GM23338 (cell line): ENCODE measurements around the gene WFDC11. TPM values are rescaled to one million over a fixed set of nuclear protein-coding genes. Genes with fewer than 3 reads are reported as not detected.
"Not testable (repeated sequence)": the region's sequence is repeated elsewhere in the genome, so short reads cannot be mapped to it uniquely, and the experiment has no call there.

Experiments used
- ATAC-seq: fragments of 200-7000 bp; cut with Tn5 transposase; 3 replicates; pipeline ENCODE4 v1.9.1; 2020
- DNase-seq: peaks from one replicate; pipeline ENCODE4 v3.0.0-alpha.2; 2015; ENCODE audit warnings: low spot score
- H2AFZ ChIP-seq: fragments of 200-600 bp; sonication (generic); 2 replicates; pipeline ENCODE4 v1.8.0; 2016; ENCODE audit warnings: antibody characterized with exemption, mild to moderate bottlenecking, moderate library complexity
- H3F3A ChIP-seq: fragments of 200-600 bp; sonication (generic); replicated peaks from 2 replicates; pipeline ENCODE4 v1.8.0; 2017; ENCODE audit warnings: antibody characterized with exemption, mixed run types, low read depth
- H3K27ac ChIP-seq: fragments of 200-600 bp; sonication (generic); 2 replicates; pipeline ENCODE4 v1.6.1; 2016; ENCODE audit warnings: low read depth
- H3K27me3 ChIP-seq: fragments of 200-600 bp; sonication (generic); 2 replicates; pipeline ENCODE4 v1.8.0; 2016; ENCODE audit warnings: mild to moderate bottlenecking, mixed run types, moderate library complexity; ENCODE audit not compliant: insufficient read depth
- H3K36me3 ChIP-seq: fragments of 200-600 bp; sonication (generic); 2 replicates; pipeline ENCODE4 v1.8.0; 2016; ENCODE audit warnings: mild to moderate bottlenecking; ENCODE audit not compliant: insufficient read depth
- H3K4me1 ChIP-seq: fragments of 200-600 bp; sonication (generic); 2 replicates; pipeline ENCODE4 v1.8.0; 2016; ENCODE audit warnings: mild to moderate bottlenecking, moderate library complexity; ENCODE audit not compliant: insufficient read depth
- H3K4me2 ChIP-seq: fragments of 200-600 bp; sonication (generic); 2 replicates; pipeline ENCODE4 v1.7.1; 2017; ENCODE audit warnings: mixed run types
- H3K4me3 ChIP-seq: fragments of 200-600 bp; sonication (generic); 2 replicates; pipeline ENCODE4 v1.6.1; 2016; ENCODE audit warnings: mixed run types
- H3K79me2 ChIP-seq: fragments of 200-600 bp; sonication (generic); replicated peaks from 2 replicates; pipeline ENCODE4 v1.8.0; 2017; ENCODE audit warnings: mild to moderate bottlenecking; ENCODE audit not compliant: insufficient read depth
- H3K9me2 ChIP-seq: fragments of 200-600 bp; sonication (generic); 2 replicates; pipeline ENCODE4 v1.8.0; 2017; ENCODE audit not compliant: insufficient read depth
- H4K20me1 ChIP-seq: fragments of 200-600 bp; sonication (generic); replicated peaks from 2 replicates; pipeline ENCODE4 v1.8.0; 2017; ENCODE audit warnings: mild to moderate bottlenecking; ENCODE audit not compliant: insufficient read depth
- H3K27ac Mint-ChIP-seq: 2 replicates; pipeline ENCODE4 v1.8.0; 2020; ENCODE audit warnings: inconsistent platforms, mild to moderate bottlenecking, moderate library complexity, mixed read lengths
- H3K27me3 Mint-ChIP-seq: 3 replicates; pipeline ENCODE4 v1.8.0; 2022; ENCODE audit warnings: low read depth, mild to moderate bottlenecking, moderate library complexity, mixed read lengths, inconsistent platforms; ENCODE audit not compliant: insufficient read depth, poor library complexity
- H3K36me3 Mint-ChIP-seq: 3 replicates; pipeline ENCODE4 v1.8.0; 2021; ENCODE audit warnings: low read depth, mild to moderate bottlenecking, inconsistent platforms, moderate library complexity, mixed read lengths
- H3K4me1 Mint-ChIP-seq: 3 replicates; pipeline ENCODE4 v1.8.0; 2020; ENCODE audit warnings: mild to moderate bottlenecking, inconsistent platforms, mixed read lengths
- H3K4me3 Mint-ChIP-seq: 3 replicates; pipeline ENCODE4 v1.8.0; 2021; ENCODE audit warnings: moderate library complexity, mild to moderate bottlenecking, inconsistent platforms, mixed read lengths
- H3K9me3 Mint-ChIP-seq: 3 replicates; pipeline ENCODE4 v1.8.0; 2020; ENCODE audit warnings: moderate library complexity, mild to moderate bottlenecking, inconsistent platforms, mixed read lengths
- CREB1 ChIP-seq: fragments of 250-450 bp; sonication (Bioruptor Pico); IDR thresholded peaks from 2 replicates; pipeline ENCODE4 v1.5.0; 2020; ENCODE audit warnings: low read depth, mild to moderate bottlenecking, moderate library complexity
- EZH2phosphoT487 ChIP-seq: fragments of 200-600 bp; sonication (generic); IDR thresholded peaks from one replicate; pipeline ENCODE4 v1.8.1; 2018; ENCODE audit warnings: antibody characterized with exemption; ENCODE audit not compliant: unreplicated experiment
- NANOG ChIP-seq: IDR thresholded peaks from 2 replicates; pipeline ENCODE4 v1.6.1; 2016; ENCODE audit warnings: antibody characterized with exemption, borderline replicate concordance
- REST ChIP-seq: IDR thresholded peaks from one replicate; pipeline ENCODE4 v1.6.1; 2018; ENCODE audit warnings: antibody characterized with exemption; ENCODE audit not compliant: unreplicated experiment
- ZNF114 ChIP-seq: fragments of 250-450 bp; sonication (Bioruptor Pico); IDR thresholded peaks from 2 replicates; pipeline ENCODE4 v1.5.0; 2020; ENCODE audit warnings: mild to moderate bottlenecking, moderate library complexity
- ZNF331 ChIP-seq: fragments of 250-450 bp; sonication (Bioruptor Pico); IDR thresholded peaks from 2 replicates; pipeline ENCODE4 v1.5.0; 2020; ENCODE audit warnings: low read depth, mild to moderate bottlenecking, moderate library complexity
- long read RNA-seq: library from polyadenylated mRNA; unstranded; transcript quantifications from one replicate; pipeline ENCODE4 v2.0.0, GENCODE V29; 2020; ENCODE audit not compliant: unreplicated experiment
- polyA plus RNA-seq: library from polyadenylated mRNA; unstranded; fragments of >200 nt; fragmentation: Nextera tagmentation; extraction: Ambion mirVana; gene quantifications from 2 replicates; pipeline ENCODE4 v1.2.1, GENCODE V29; 2016
- total RNA-seq: library from RNA; depleted of rRNA; stranded (reverse); fragments of >200 nt; shearing (Covaris generic); gene quantifications from 2 replicates; pipeline ENCODE4 v1.2.3, GENCODE V29; 2014; rRNA removed
- TF ChIP-seq, protein P1 (sequence below), 2 experiments: fragments of 200-600 bp in 1 of 2; sonication (generic) in 1 of 2; conservative IDR thresholded peaks; 2 replicates each; pipeline versions ENCODE4 v1.5.1 to v1.6.1; 2016 to 2017; ENCODE audit warnings: antibody characterized with exemption in 2 of 2, low read depth in 2 of 2, mild to moderate bottlenecking in 2 of 2, moderate library complexity in 1 of 2
- TF ChIP-seq, protein P2 (sequence below): IDR thresholded peaks from 2 replicates; pipeline ENCODE4 v1.6.1; 2016; ENCODE audit warnings: antibody characterized with exemption

WFDC11 gene
- total RNA-seq (not detected in 2 replicates), polyA plus RNA-seq (0.87 TPM in 1 of 2 replicates, not detected in the other)
- long read RNA-seq = 0 reads

DNA sequence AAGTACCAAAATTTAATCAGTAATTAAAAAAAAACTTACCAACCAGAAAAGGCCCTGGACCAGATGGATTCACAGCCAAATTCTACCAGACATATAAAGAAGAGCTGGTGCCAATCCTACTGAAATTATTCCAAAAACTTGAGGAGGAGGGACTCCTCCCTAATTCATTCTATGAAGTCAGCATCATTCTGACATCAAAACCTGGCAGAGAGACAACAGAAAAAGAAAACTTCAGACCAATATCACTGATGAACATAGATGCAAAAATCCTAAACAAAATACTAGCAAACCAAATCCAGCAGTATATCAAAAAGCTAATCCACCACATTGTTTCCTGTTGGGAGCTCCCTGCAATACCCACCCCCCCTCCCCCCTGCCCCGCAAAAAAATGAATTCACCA lies at the start of gene WFDC11:
Gene WFDC11, minus strand, starts transcription at position 101 of the 400 bp plus-strand sequence. CDS start 19,639 bp downstream, outside the sequence.
- Histone ChIP-seq H3K27me3 (no peaks in the 10 kb centered on the region), H3F3A (no peaks in the 10 kb centered on the region), H3K27ac (no peak within 1 kb of the TSS), H3K36me3 (no peaks in the 10 kb centered on the region), H3K79me2 (no peaks in the 10 kb centered on the region), H3K9me2 (peaks cover 12% of the 10 kb centered on the region; the same call in 1 of the 2 replicates), H3K4me2 (no peak within 1 kb of the TSS), H2AFZ (no peak within 1 kb of the TSS), H4K20me1 (no peaks in the 10 kb centered on the region), H3K4me1 (no peaks in the 10 kb centered on the region), H3K4me3 (no peak within 1 kb of the TSS)
- TF ChIP-seq, protein P1, sequence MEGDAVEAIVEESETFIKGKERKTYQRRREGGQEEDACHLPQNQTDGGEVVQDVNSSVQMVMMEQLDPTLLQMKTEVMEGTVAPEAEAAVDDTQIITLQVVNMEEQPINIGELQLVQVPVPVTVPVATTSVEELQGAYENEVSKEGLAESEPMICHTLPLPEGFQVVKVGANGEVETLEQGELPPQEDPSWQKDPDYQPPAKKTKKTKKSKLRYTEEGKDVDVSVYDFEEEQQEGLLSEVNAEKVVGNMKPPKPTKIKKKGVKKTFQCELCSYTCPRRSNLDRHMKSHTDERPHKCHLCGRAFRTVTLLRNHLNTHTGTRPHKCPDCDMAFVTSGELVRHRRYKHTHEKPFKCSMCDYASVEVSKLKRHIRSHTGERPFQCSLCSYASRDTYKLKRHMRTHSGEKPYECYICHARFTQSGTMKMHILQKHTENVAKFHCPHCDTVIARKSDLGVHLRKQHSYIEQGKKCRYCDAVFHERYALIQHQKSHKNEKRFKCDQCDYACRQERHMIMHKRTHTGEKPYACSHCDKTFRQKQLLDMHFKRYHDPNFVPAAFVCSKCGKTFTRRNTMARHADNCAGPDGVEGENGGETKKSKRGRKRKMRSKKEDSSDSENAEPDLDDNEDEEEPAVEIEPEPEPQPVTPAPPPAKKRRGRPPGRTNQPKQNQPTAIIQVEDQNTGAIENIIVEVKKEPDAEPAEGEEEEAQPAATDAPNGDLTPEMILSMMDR (conservative IDR thresholded peaks at IDR 0.05; ENCODE audit: low read depth in 2 of 2) = no peak
- TF ChIP-seq, protein P2, sequence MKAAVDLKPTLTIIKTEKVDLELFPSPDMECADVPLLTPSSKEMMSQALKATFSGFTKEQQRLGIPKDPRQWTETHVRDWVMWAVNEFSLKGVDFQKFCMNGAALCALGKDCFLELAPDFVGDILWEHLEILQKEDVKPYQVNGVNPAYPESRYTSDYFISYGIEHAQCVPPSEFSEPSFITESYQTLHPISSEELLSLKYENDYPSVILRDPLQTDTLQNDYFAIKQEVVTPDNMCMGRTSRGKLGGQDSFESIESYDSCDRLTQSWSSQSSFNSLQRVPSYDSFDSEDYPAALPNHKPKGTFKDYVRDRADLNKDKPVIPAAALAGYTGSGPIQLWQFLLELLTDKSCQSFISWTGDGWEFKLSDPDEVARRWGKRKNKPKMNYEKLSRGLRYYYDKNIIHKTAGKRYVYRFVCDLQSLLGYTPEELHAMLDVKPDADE = no peak
- TF ChIP-seq REST = no peak
- TF ChIP-seq EZH2phosphoT487 = no peak
- no peak for TF ChIP-seq CREB1 (CRISPR knock-in tag)
- no peak for TF ChIP-seq ZNF114 (CRISPR knock-in tag)
- no peak for TF ChIP-seq NANOG
- TF ChIP-seq ZNF331 (CRISPR knock-in tag) = no peak
- H3K36me3 Mint-ChIP-seq = peaks cover 5% of the 10 kb centered on the region; the same call in 2 of the 3 replicates
- peaks cover 3% of the 10 kb centered on the region; the same call in 1 of the 3 replicates for H3K4me1 Mint-ChIP-seq
- peaks cover 2% of the 10 kb centered on the region for H3K9me3 Mint-ChIP-seq
- no peak within 1 kb of the TSS for H3K27ac Mint-ChIP-seq
- peaks cover 3% of the 10 kb centered on the region for H3K27me3 Mint-ChIP-seq
- no peak within 1 kb of the TSS for H3K4me3 Mint-ChIP-seq
- ATAC-seq = no peak
- no peak for DNase-seq

GRCh38 chr20:45716141-45716688 lies 46.2 kb upstream of the WFDC11 start:
- not testable (repeated sequence) for H3K27ac ChIP-seq, H3K4me2 ChIP-seq, H3K9me2 ChIP-seq, H3K27ac Mint-ChIP-seq, H3K4me3 ChIP-seq, H3K79me2 ChIP-seq, H3K4me3 Mint-ChIP-seq, H3K27me3 Mint-ChIP-seq, H3K36me3 ChIP-seq, H3F3A ChIP-seq, H2AFZ ChIP-seq, DNase-seq, H4K20me1 ChIP-seq, H3K36me3 Mint-ChIP-seq, ATAC-seq, H3K4me1 ChIP-seq, H3K27me3 ChIP-seq, H3K4me1 Mint-ChIP-seq
- H3K9me3 Mint-ChIP-seq = peaks cover 12% of the 10 kb centered on the region; the same call in 2 of the 3 replicates
